ENCODE measurements around the gene PLA2G7. TPM values are rescaled to one million over a fixed set of nuclear protein-coding genes. Genes with fewer than 3 reads are reported as not detected.
A peak's percentile ranks its signal among the peaks of the same experiment; 100 is the strongest.

Gene PLA2G7
- total and polyA plus RNA-seq, 4 donors: 0.31 to 4.8 (median 1.9) TPM

GRCh38 chr6:46711491-46711890 lies 23.7 kb downstream of the PLA2G7 start:
- Histone ChIP-seq H3K36me3 (ENCODE audit: control insufficient read depth in 1 of 2, insufficient read depth in 2 of 2, low read length in 1 of 2) (no peaks in the 10 kb centered on the region), H3K4me3 (ENCODE audit: low read length in 2 of 2) (no peak overlapping the region), H3K27me3 (ENCODE audit: control insufficient read depth in 1 of 2, insufficient read depth in 2 of 2, low read length in 1 of 2) (no peaks in the 10 kb centered on the region), H3K9me3 (ENCODE audit: control insufficient read depth, low read length) (no peaks in the 10 kb centered on the region), H3K27ac (ENCODE audit: low read depth in 1 of 2, low read length in 2 of 2) (no peak overlapping the region), H3K4me1 (ENCODE audit: control insufficient read depth in 1 of 2, insufficient read depth in 2 of 2, low read length in 2 of 2) (no peaks in the 10 kb centered on the region)
- WGBS, 2 donors: 86 to 93% methylated on average over 1 of the region's 1 CpG
- ATAC-seq (ENCODE audit: low FRiP score): no peak
- no peak for DNase-seq
- intact Hi-C loops (cut with DNase I): no loop called here

GRCh38 chr6:46706464-46706863 lies 28.7 kb downstream of the PLA2G7 start:
- WGBS, 2 donors: 87 to 91% methylated on average over 2 of the region's 2 CpGs
- intact Hi-C loops (cut with DNase I): no loop called here
- no peaks in the 10 kb centered on the region for H3K27me3 ChIP-seq (ENCODE audit: control insufficient read depth in 1 of 2, insufficient read depth in 2 of 2, low read length in 1 of 2)

GRCh38 chr6:46704562-46704961 lies 30.6 kb downstream of the PLA2G7 start:
- no peaks in the 10 kb centered on the region for H3K36me3 ChIP-seq (ENCODE audit: control insufficient read depth in 1 of 2, insufficient read depth in 2 of 2, low read length in 1 of 2)
- ATAC-seq (ENCODE audit: low FRiP score) (no peak), DNase-seq (no peak)
- no peaks in the 10 kb centered on the region for H3K4me1 ChIP-seq (ENCODE audit: control insufficient read depth in 1 of 2, insufficient read depth in 2 of 2, low read length in 2 of 2)
- H3K4me3 ChIP-seq (ENCODE audit: low read length in 2 of 2): no peak overlapping the region
- 8 to 14% methylated on average over 3 of the region's 3 CpGs for WGBS, 2 donors
- no peaks in the 10 kb centered on the region for H3K9me3 ChIP-seq (ENCODE audit: control insufficient read depth, low read length)
- no peak overlapping the region for H3K27ac ChIP-seq (ENCODE audit: low read depth in 1 of 2, low read length in 2 of 2)
- intact Hi-C loops (cut with DNase I): no loop called here
- H3K27me3 ChIP-seq (ENCODE audit: control insufficient read depth in 1 of 2, insufficient read depth in 2 of 2, low read length in 1 of 2): no peaks in the 10 kb centered on the region

More at GRCh38 chr6:46706464-46706863, 28.7 kb downstream of the PLA2G7 start:
- ATAC-seq (ENCODE audit: low FRiP score) (no peak), DNase-seq (no peak)
- H3K9me3 ChIP-seq (ENCODE audit: control insufficient read depth, low read length): no peaks in the 10 kb centered on the region
- H3K36me3 ChIP-seq (ENCODE audit: control insufficient read depth in 1 of 2, insufficient read depth in 2 of 2, low read length in 1 of 2): no peaks in the 10 kb centered on the region
- no peaks in the 10 kb centered on the region for H3K4me1 ChIP-seq (ENCODE audit: control insufficient read depth in 1 of 2, insufficient read depth in 2 of 2, low read length in 2 of 2)
- H3K27ac ChIP-seq (ENCODE audit: low read depth in 1 of 2, low read length in 2 of 2): no peak overlapping the region
- no peak overlapping the region for H3K4me3 ChIP-seq (ENCODE audit: low read length in 2 of 2)

GRCh38 chr6:46699970-46700369 lies 35.2 kb downstream of the PLA2G7 start:
- H3K27me3 ChIP-seq (ENCODE audit: control insufficient read depth in 1 of 2, insufficient read depth in 2 of 2, low read length in 1 of 2): no peaks in the 10 kb centered on the region
- no peaks in the 10 kb centered on the region for H3K36me3 ChIP-seq (ENCODE audit: control insufficient read depth in 1 of 2, insufficient read depth in 2 of 2, low read length in 1 of 2)
- DNase-seq (no peak), ATAC-seq (ENCODE audit: low FRiP score) (no peak)
- no peaks in the 10 kb centered on the region for H3K4me1 ChIP-seq (ENCODE audit: control insufficient read depth in 1 of 2, insufficient read depth in 2 of 2, low read length in 2 of 2)
- no peak overlapping the region for H3K27ac ChIP-seq (ENCODE audit: low read depth in 1 of 2, low read length in 2 of 2)
- no peaks in the 10 kb centered on the region for H3K9me3 ChIP-seq (ENCODE audit: control insufficient read depth, low read length)
- intact Hi-C loops (cut with DNase I): no loop called here
- 84 to 87% methylated on average over 1 of the region's 1 CpG for WGBS, 2 donors
- H3K4me3 ChIP-seq (ENCODE audit: low read length in 2 of 2): no peak overlapping the region

GRCh38 chr6:46690911-46691451 lies 44.2 kb downstream of the PLA2G7 start:
- no peaks in the 10 kb centered on the region for H3K36me3 ChIP-seq (ENCODE audit: control insufficient read depth in 1 of 2, insufficient read depth in 2 of 2, low read length in 1 of 2)
- no peak overlapping the region for H3K4me3 ChIP-seq (ENCODE audit: low read length in 2 of 2)
- ATAC-seq (ENCODE audit: low FRiP score): no peak
- WGBS, 2 donors: 74 to 91% methylated on average over 1 of the region's 1 CpG
- H3K27ac ChIP-seq (ENCODE audit: low read depth in 1 of 2, low read length in 2 of 2): no peak overlapping the region
- no peaks in the 10 kb centered on the region for H3K27me3 ChIP-seq (ENCODE audit: control insufficient read depth in 1 of 2, insufficient read depth in 2 of 2, low read length in 1 of 2)
- intact Hi-C loops (cut with DNase I): no loop called here
- no peaks in the 10 kb centered on the region for H3K4me1 ChIP-seq (ENCODE audit: control insufficient read depth in 1 of 2, insufficient read depth in 2 of 2, low read length in 2 of 2)
- DNase-seq: no peak
- H3K9me3 ChIP-seq (ENCODE audit: control insufficient read depth, low read length): no peaks in the 10 kb centered on the region

- H3K4me3 ChIP-seq (ENCODE audit: low read length in 2 of 2): no peak overlapping the region
- H3K9me3 ChIP-seq (ENCODE audit: control insufficient read depth, low read length): no peaks in the 10 kb centered on the region
- DNase-seq (no peak), ATAC-seq (ENCODE audit: low FRiP score) (no peak)
- no peaks in the 10 kb centered on the region for H3K4me1 ChIP-seq (ENCODE audit: control insufficient read depth in 1 of 2, insufficient read depth in 2 of 2, low read length in 2 of 2)
- no peaks in the 10 kb centered on the region for H3K27me3 ChIP-seq (ENCODE audit: control insufficient read depth in 1 of 2, insufficient read depth in 2 of 2, low read length in 1 of 2)
- no peaks in the 10 kb centered on the region for H3K36me3 ChIP-seq (ENCODE audit: control insufficient read depth in 1 of 2, insufficient read depth in 2 of 2, low read length in 1 of 2)
- no peak overlapping the region for H3K27ac ChIP-seq (ENCODE audit: low read depth in 1 of 2, low read length in 2 of 2)
- intact Hi-C loops (cut with DNase I): no loop called here
- 78 to 84% methylated on average over 2 of the region's 2 CpGs for whole genome bisulfite sequencing, 2 donors
Measured at GRCh38 chr6:46690141-46690755, 44.9 kb downstream of the PLA2G7 start.

- H3K36me3 ChIP-seq (ENCODE audit: control insufficient read depth in 1 of 2, insufficient read depth in 2 of 2, low read length in 1 of 2): no peaks in the 10 kb centered on the region
- DNase-seq: no peak
- H3K4me1 ChIP-seq (ENCODE audit: control insufficient read depth in 1 of 2, insufficient read depth in 2 of 2, low read length in 2 of 2): no peaks in the 10 kb centered on the region
- no peak overlapping the region for H3K4me3 ChIP-seq (ENCODE audit: low read length in 2 of 2)
- ATAC-seq (ENCODE audit: low FRiP score): no peak
- no peaks in the 10 kb centered on the region for H3K9me3 ChIP-seq (ENCODE audit: control insufficient read depth, low read length)
- 84 to 93% methylated on average over 3 of the region's 3 CpGs for WGBS, 2 donors
- no peaks in the 10 kb centered on the region for H3K27me3 ChIP-seq (ENCODE audit: control insufficient read depth in 1 of 2, insufficient read depth in 2 of 2, low read length in 1 of 2)
- H3K27ac ChIP-seq (ENCODE audit: low read depth in 1 of 2, low read length in 2 of 2): no peak overlapping the region
- intact Hi-C loops (cut with DNase I): no loop called here
Measured at GRCh38 chr6:46689657-46690056, 45.5 kb downstream of the PLA2G7 start.

GRCh38 chr6:46688966-46689335 lies 46.2 kb downstream of the PLA2G7 start:
- DNase-seq (peak in 1 of 2 donors; percentile 61), ATAC-seq (ENCODE audit: low FRiP score) (no peak)
- Histone ChIP-seq H3K36me3 (ENCODE audit: control insufficient read depth in 1 of 2, insufficient read depth in 2 of 2, low read length in 1 of 2) (no peaks in the 10 kb centered on the region), H3K4me3 (ENCODE audit: low read length in 2 of 2) (no peak overlapping the region), H3K27me3 (ENCODE audit: control insufficient read depth in 1 of 2, insufficient read depth in 2 of 2, low read length in 1 of 2) (no peaks in the 10 kb centered on the region), H3K4me1 (ENCODE audit: control insufficient read depth in 1 of 2, insufficient read depth in 2 of 2, low read length in 2 of 2) (no peaks in the 10 kb centered on the region), H3K27ac (ENCODE audit: low read depth in 1 of 2, low read length in 2 of 2) (no peak overlapping the region), H3K9me3 (ENCODE audit: control insufficient read depth, low read length) (no peaks in the 10 kb centered on the region)
- 98% methylated on average over 13 of the region's 13 CpGs for WGBS, 2 donors
- intact Hi-C loops (cut with DNase I): no loop called here

- H3K27me3 ChIP-seq (ENCODE audit: control insufficient read depth in 1 of 2, insufficient read depth in 2 of 2, low read length in 1 of 2): no peaks in the 10 kb centered on the region
- intact Hi-C loops (cut with DNase I): no loop called here
- 93 to 94% methylated on average over 82 to 85 of the region's 85 CpGs for WGBS, 2 donors
- H3K9me3 ChIP-seq (ENCODE audit: control insufficient read depth, low read length): no peaks in the 10 kb centered on the region
- H3K4me1 ChIP-seq (ENCODE audit: control insufficient read depth in 1 of 2, insufficient read depth in 2 of 2, low read length in 2 of 2): no peaks in the 10 kb centered on the region
- no peak overlapping the region for H3K27ac ChIP-seq (ENCODE audit: low read depth in 1 of 2, low read length in 2 of 2)
- no peaks in the 10 kb centered on the region for H3K36me3 ChIP-seq (ENCODE audit: control insufficient read depth in 1 of 2, insufficient read depth in 2 of 2, low read length in 1 of 2)
- peak; percentile 29 for ATAC-seq (ENCODE audit: low FRiP score)
- H3K4me3 ChIP-seq (ENCODE audit: low read length in 2 of 2): no peak overlapping the region
- DNase-seq: peak in 1 of 2 donors; percentile 70
Measured at GRCh38 chr6:46688117-46688965, 46.8 kb downstream of the PLA2G7 start.
